ENCODE data around the gene ST7. TPM values are rescaled to one million over a fixed set of nuclear protein-coding genes. Genes with fewer than 3 reads are reported as not detected.

ST7 gene
- total and polyA plus RNA-seq, 2 donors (not counting 1 experiment from before 2014, with no cell fraction given), result 2.3 to 4.6 TPM

DNA sequence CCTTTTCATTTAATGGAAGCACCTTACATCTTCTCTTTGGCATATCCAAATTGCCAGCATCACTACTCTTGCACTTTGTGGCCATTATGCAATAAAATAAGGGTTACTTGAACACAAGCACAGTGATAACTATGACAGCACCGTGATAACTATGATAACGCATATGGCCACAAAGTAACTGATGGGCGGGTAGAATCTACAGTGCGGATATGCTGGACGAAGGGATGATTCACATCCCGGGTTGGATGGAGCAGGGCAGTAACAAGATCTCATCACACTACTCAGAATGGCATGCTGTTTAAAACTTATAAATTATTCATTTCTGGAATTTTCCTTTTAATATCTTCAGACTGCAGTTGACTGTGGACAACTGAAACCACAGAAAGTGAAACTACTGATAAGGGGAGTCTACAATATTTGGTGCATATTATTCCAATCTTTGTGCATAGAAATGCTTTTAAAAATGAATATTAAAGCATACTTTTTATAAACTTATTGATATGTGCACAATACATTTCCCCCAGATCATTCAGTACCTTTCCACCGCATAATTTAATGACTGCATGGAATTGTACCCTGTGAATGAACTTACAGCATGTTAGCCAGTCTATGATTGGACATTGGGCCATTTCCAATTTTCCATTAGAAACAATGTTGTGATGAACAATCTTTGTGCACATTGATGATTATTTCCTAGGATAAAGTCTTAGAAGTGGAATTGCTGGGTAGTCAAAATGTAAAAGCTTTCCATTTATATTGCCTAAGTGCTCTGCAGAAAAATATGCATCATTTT lies 233.1 kb downstream of the ST7 start:
- Mint-ChIP-seq H3K27me3 (no peaks in the 10 kb centered on the region), H3K4me3 (no peak overlapping the region), H3K4me1 (no peaks in the 10 kb centered on the region), H3K9me3 (ENCODE audit: insufficient read depth) (no peaks in the 10 kb centered on the region), H3K27ac (no peak overlapping the region)
- Histone ChIP-seq H3K27ac (ENCODE audit: low read length in 2 of 2) (no peak overlapping the region), H3K36me3 (replicated peaks in 1 of 2; ENCODE audit: control extremely low read depth in 1 of 2, control insufficient read depth in 1 of 2, extremely low read depth in 1 of 2, insufficient read depth in 2 of 2, low read length in 1 of 2) (no peaks in the 10 kb centered on the region), H3K4me2 (replicated peaks; ENCODE audit: low read depth, low read length, poor library complexity, severe bottlenecking) (no peak overlapping the region), H3K4me1 (ENCODE audit: control insufficient read depth in 2 of 2, insufficient read depth in 2 of 2, low read length in 2 of 2) (no peaks in the 10 kb centered on the region), H3K9me3 (ENCODE audit: control extremely low read depth in 1 of 3, control insufficient read depth in 2 of 3, insufficient read depth in 1 of 3, low read length in 2 of 3) (no peaks in the 10 kb centered on the region), H4K20me1 (ENCODE audit: control insufficient read depth, insufficient read depth, low read length, poor library complexity, severe bottlenecking) (no peaks in the 10 kb centered on the region), H3K4me3 (ENCODE audit: control extremely low read depth in 1 of 5, extremely low read depth in 1 of 5, insufficient read depth in 1 of 5, low read depth in 2 of 5, low read length in 4 of 5) (no peak overlapping the region), H2AFZ (ENCODE audit: insufficient read depth, low read depth, low read length, poor library complexity, severe bottlenecking) (no peak overlapping the region), H3K79me2 (ENCODE audit: control insufficient read depth, insufficient read depth, low read length) (no peaks in the 10 kb centered on the region), H3K9ac (ENCODE audit: low read length) (no peak overlapping the region), H3K27me3 (replicated peaks in 1 of 4; ENCODE audit: control extremely low read depth in 1 of 4, control insufficient read depth in 3 of 4, insufficient read depth in 4 of 4, low read length in 3 of 4) (no peaks in the 10 kb centered on the region)
- ATAC-seq (ENCODE audit: low read depth), result no peak
- intact Hi-C loops (cut with micrococcal nuclease), result no loop called here
- no peak for DNase-seq
- WGBS (ENCODE audit: insufficient coverage), result 95% methylated on average over 3 of the region's 7 CpGs
- ChIA-PET POLR2A (no interaction called here), CTCF (no interaction called here)
- no peak for TF ChIP-seq EZH2 (IDR thresholded peaks at IDR 0.05; ENCODE audit: borderline replicate concordance, insufficient read depth, low read depth, low read length, poor library complexity, severe bottlenecking)
- TF ChIP-seq, protein P1, sequence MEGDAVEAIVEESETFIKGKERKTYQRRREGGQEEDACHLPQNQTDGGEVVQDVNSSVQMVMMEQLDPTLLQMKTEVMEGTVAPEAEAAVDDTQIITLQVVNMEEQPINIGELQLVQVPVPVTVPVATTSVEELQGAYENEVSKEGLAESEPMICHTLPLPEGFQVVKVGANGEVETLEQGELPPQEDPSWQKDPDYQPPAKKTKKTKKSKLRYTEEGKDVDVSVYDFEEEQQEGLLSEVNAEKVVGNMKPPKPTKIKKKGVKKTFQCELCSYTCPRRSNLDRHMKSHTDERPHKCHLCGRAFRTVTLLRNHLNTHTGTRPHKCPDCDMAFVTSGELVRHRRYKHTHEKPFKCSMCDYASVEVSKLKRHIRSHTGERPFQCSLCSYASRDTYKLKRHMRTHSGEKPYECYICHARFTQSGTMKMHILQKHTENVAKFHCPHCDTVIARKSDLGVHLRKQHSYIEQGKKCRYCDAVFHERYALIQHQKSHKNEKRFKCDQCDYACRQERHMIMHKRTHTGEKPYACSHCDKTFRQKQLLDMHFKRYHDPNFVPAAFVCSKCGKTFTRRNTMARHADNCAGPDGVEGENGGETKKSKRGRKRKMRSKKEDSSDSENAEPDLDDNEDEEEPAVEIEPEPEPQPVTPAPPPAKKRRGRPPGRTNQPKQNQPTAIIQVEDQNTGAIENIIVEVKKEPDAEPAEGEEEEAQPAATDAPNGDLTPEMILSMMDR (IDR thresholded peaks at IDR 0.05), result no peak

DNA sequence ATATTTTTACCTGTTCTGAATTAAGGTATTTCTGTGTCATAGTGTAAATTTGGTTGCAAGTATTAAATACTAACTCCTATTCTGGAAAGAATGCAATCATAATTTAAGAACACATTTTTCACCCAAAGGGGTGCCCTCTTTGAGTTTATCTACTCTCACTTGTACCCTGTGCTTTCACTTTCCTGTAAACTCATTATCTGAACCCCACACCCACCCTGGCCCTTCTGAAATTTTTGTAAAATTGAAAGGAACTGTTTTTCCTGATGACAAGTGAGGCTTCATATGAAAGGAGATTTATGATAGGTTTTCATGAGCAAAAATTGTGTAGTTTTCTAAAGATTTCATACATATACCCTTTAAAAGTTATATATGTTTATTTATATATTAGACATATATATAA lies 235.1 kb downstream of the ST7 start:
- POLR2A ChIA-PET, result no interaction called here
- no peak overlapping the region for H3K27ac Mint-ChIP-seq
- no peak overlapping the region for H3K4me2 ChIP-seq (replicated peaks; ENCODE audit: low read depth, low read length, poor library complexity, severe bottlenecking)
- no peak overlapping the region for H3K9ac ChIP-seq (ENCODE audit: low read length)
- H4K20me1 ChIP-seq (ENCODE audit: control insufficient read depth, insufficient read depth, low read length, poor library complexity, severe bottlenecking), result no peaks in the 10 kb centered on the region
- H3K4me3 ChIP-seq (ENCODE audit: control extremely low read depth in 1 of 5, extremely low read depth in 1 of 5, insufficient read depth in 1 of 5, low read depth in 2 of 5, low read length in 4 of 5), result no peak overlapping the region
- H3K79me2 ChIP-seq (ENCODE audit: control insufficient read depth, insufficient read depth, low read length), result no peaks in the 10 kb centered on the region
- H3K27me3 ChIP-seq (replicated peaks in 1 of 4; ENCODE audit: control extremely low read depth in 1 of 4, control insufficient read depth in 3 of 4, insufficient read depth in 4 of 4, low read length in 3 of 4), result no peaks in the 10 kb centered on the region
- H3K4me1 Mint-ChIP-seq, result no peaks in the 10 kb centered on the region
- TF ChIP-seq, protein P1 (IDR thresholded peaks at IDR 0.05), result no peak
- no peak for TF ChIP-seq EZH2 (IDR thresholded peaks at IDR 0.05; ENCODE audit: borderline replicate concordance, insufficient read depth, low read depth, low read length, poor library complexity, severe bottlenecking)
- H3K4me3 Mint-ChIP-seq, result no peak overlapping the region
- CTCF ChIA-PET, result no interaction called here
- H3K36me3 ChIP-seq (replicated peaks in 1 of 2; ENCODE audit: control extremely low read depth in 1 of 2, control insufficient read depth in 1 of 2, extremely low read depth in 1 of 2, insufficient read depth in 2 of 2, low read length in 1 of 2), result no peaks in the 10 kb centered on the region
- no peaks in the 10 kb centered on the region for H3K4me1 ChIP-seq (ENCODE audit: control insufficient read depth in 2 of 2, insufficient read depth in 2 of 2, low read length in 2 of 2)
- H2AFZ ChIP-seq (ENCODE audit: insufficient read depth, low read depth, low read length, poor library complexity, severe bottlenecking), result no peak overlapping the region
- no peaks in the 10 kb centered on the region for H3K9me3 ChIP-seq (ENCODE audit: control extremely low read depth in 1 of 3, control insufficient read depth in 2 of 3, insufficient read depth in 1 of 3, low read length in 2 of 3)
- no peak overlapping the region for H3K27ac ChIP-seq (ENCODE audit: low read length in 2 of 2)
- intact Hi-C loops (cut with micrococcal nuclease), result no loop called here
- H3K27me3 Mint-ChIP-seq, result no peaks in the 10 kb centered on the region
- H3K9me3 Mint-ChIP-seq (ENCODE audit: insufficient read depth), result no peaks in the 10 kb centered on the region
- no peak for ATAC-seq (ENCODE audit: low read depth)
- no peak for DNase-seq
